Subcutaneous abdominal adipose tissue (tissue), 5 donors: ENCODE data around the gene GPX3.

ENCODE experiments used
- H3K27ac ChIP-seq: one replicate; pipeline ENCODE4 v1.7.0; 2013; ENCODE audit warnings: low read depth, mild to moderate bottlenecking, inconsistent platforms, low read length, moderate library complexity
- H3K27me3 ChIP-seq, 5 donors: one replicate each; pipeline ENCODE4 v1.7.0; 2013; ENCODE audit warnings: low read length in 5 of 5, inconsistent platforms in 1 of 5; ENCODE audit not compliant: control insufficient read depth in 5 of 5, insufficient read depth in 4 of 5
- H3K36me3 ChIP-seq, 5 donors: one replicate each; pipeline ENCODE4 v1.7.0; 2013; ENCODE audit warnings: low read length in 5 of 5; ENCODE audit not compliant: control insufficient read depth in 5 of 5, insufficient read depth in 5 of 5
- H3K4me1 ChIP-seq, 5 donors: one replicate each; pipeline ENCODE4 v1.7.0; 2013; ENCODE audit warnings: low read length in 5 of 5, mild to moderate bottlenecking in 3 of 5, moderate library complexity in 1 of 5; ENCODE audit not compliant: control insufficient read depth in 5 of 5, insufficient read depth in 5 of 5
- H3K4me3 ChIP-seq, 5 donors: one replicate each; pipeline ENCODE4 v1.7.0; 2013; ENCODE audit warnings: low read length in 5 of 5, low read depth in 1 of 5
- H3K9ac ChIP-seq, 5 donors: one replicate each; pipeline ENCODE4 v1.7.0; 2013; ENCODE audit warnings: low read length in 5 of 5, mild to moderate bottlenecking in 4 of 5, moderate library complexity in 3 of 5
- H3K9me3 ChIP-seq, 5 donors: one replicate each; pipeline ENCODE4 v1.7.0; 2013; ENCODE audit warnings: low read length in 5 of 5; ENCODE audit not compliant: control insufficient read depth in 5 of 5
- donor health status: healthy.
- donor health status: healthy.
- donor health status: healthy.
- donor health status: healthy.
- donor health status: healthy.

The GPX3 gene

DNA sequence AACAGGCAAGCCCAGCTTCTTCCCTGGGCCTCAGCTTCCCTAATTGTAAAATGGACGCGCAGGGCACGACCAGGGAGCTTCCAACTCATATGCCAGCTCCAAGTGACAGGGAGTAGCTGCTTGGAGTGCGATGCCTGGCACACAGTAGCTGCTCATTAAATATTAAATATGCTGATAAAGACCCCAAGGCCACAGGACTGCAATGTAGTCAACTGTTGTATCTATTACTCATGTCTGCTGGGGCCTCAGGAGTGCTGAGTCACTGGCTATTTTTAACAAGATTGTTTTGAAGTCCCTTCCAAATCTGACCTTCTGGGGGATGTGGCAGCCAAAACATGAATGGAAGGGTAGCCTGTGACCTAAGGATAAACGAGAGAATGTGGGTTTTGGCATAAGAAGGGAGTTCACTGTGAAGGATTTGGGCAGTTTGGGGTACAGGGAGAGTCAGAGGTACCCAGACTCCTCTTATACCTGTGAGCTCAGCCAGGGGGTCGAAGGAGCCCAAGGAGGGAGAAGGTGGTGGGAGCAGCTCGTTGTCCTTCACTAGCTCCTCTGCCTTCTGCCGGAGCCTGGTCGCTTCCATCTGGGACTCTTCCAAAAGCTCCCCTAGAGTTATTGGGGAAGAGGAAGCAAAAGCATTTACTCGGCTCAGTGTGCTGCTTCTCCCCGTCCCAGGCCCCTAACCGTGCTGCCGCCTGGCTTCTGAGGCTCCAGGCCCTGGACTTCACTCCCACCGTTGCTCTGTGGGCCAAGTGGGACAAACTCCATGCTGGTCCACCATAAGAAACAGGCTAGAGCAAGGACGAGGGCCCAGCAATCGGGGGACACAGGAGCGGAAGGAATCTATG is 43.0 kb downstream of the GPX3 start:
- Histone ChIP-seq H3K36me3 (peaks cover 0 to 63% (median 60%) of the 10 kb centered on the region in 5 donors), H3K27me3 (no peaks in the 10 kb centered on the region), H3K9me3 (no peaks in the 10 kb centered on the region), H3K9ac (peak overlapping the region; percentile 21 to 77 (median 74)), H3K4me1 (peaks cover 27 to 97% (median 86%) of the 10 kb centered on the region in 5 donors), H3K4me3 (peak overlapping the region in 1 of 5 donors; percentile 42), H3K27ac (peak overlapping the region; percentile 98)

DNA sequence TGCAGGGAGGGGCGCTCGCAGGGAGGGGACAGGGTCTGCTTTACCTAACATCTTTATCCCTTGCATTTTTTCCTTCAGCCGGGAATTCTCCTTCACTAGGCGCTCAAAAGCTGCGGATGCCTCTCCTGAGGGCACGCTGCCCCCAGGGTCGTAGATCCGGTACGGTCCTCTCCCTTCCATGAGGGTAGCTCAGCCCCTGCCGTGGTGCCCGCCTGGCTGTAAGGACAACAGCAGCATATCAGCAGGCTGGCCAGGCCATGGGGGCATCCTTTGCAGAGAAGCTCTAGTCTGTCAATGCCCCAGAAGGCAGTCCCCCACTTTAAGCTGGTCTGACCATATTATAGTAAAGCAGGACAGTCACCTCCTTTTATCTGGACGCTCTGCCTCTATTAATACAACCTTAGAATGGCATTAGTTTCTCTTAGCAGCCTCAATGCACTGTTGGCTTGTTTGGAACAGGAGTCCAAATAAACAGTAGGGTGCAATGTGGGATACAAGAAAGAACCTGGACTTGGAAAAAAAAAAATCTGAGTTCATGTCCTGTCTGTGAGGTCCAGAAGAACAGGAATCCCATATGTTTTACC is 44.6 kb downstream of the GPX3 start:
- H3K9ac ChIP-seq = no peak overlapping the region
- H3K27ac ChIP-seq = peak overlapping the region; percentile 98
- peaks cover 31 to 97% (median 88%) of the 10 kb centered on the region in 5 donors for H3K4me1 ChIP-seq
- H3K9me3 ChIP-seq = no peaks in the 10 kb centered on the region
- no peaks in the 10 kb centered on the region for H3K27me3 ChIP-seq
- peaks cover 0 to 59% (median 44%) of the 10 kb centered on the region in 5 donors for H3K36me3 ChIP-seq
- H3K4me3 ChIP-seq = no peak overlapping the region

DNA sequence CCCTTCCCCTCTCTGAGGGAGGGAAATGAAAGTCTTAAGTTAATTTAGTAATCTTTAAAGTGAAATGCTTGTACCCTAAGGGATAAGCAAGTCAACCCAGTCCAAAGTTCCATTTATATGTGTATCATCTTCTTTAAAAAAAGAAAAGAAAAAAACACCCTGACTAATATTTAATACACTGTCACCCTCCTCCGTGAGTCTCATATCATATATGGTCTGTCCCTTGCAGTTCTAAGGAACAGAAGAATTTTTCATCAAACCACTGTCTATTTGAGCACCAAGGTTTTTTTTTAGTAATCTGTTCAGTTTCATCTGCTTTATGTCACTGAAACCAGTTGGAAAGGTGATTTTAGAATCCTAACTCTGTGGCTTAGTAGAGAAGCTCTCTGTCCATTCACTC is 45.2 kb downstream of the GPX3 start:
- peaks cover 0 to 57% (median 41%) of the 10 kb centered on the region in 5 donors for H3K36me3 ChIP-seq
- no peaks in the 10 kb centered on the region for H3K27me3 ChIP-seq
- no peak overlapping the region for H3K4me3 ChIP-seq
- no peaks in the 10 kb centered on the region for H3K9me3 ChIP-seq
- H3K4me1 ChIP-seq = peaks cover 31 to 97% (median 87%) of the 10 kb centered on the region in 5 donors
- peak overlapping the region; percentile 98 for H3K27ac ChIP-seq
- H3K9ac ChIP-seq = no peak overlapping the region

DNA sequence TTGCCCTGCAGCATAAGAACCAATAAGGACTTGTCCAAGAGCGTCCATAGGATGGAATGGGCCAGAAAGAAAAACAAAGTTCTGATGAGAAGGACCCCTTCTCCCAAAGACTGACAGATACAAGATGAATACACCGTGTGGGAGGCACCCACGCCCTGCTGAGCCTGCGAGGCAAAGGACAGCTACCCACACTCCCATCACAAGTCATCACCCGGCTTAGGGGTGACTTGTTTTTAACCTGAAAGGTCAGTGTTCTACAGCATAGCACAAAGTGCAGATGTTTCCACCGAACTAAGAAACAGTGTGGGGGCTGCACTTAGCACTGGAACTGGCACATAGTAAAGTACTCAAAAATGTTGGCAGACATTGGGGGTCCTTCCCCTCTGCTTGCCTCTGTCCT is 46.5 kb downstream of the GPX3 start:
- Histone ChIP-seq H3K36me3 (peaks cover 0 to 53% (median 35%) of the 10 kb centered on the region in 5 donors), H3K4me1 (peaks cover 25 to 91% (median 79%) of the 10 kb centered on the region in 5 donors), H3K9me3 (no peaks in the 10 kb centered on the region)

DNA sequence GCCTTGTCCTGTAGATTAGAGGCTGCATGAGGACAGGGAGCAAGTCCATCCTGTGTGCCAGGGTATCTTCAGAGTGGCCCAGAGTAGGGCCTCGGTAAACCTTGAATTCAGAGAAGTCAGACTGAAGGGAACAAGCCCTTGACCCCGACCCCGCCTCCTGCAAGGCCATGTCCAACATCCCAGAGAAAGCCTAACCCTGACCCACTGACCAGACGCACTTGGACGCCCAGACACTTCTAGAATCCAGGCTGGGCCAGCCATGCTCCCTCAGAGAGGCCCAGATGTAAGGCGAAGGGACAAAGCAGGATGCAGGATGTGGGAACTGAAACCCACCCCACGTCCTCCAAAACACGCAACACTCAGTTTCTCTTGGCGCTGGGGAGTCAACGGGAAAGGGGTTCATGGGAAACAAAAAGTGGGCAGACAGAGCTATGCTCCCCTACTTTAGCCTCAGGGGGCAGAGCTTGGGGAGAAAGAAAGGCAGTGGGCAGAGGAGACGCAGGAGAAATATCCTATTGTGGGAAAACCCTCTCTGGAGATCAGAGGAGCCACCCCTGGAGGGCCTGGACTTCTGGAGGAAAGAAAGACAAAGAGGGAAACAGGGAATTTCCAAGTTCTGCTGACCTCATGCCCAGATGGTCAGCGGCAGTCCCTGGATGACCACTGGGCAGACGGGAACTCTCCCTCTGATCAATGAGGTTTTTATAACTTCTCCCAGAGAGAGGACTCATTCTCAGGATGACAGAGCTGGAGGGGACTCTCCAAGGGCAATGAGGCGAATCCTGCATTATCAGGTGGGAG is 47.4 kb downstream of the GPX3 start:
- peak overlapping the region; percentile 1 to 59 (median 52) for H3K9ac ChIP-seq
- H3K4me1 ChIP-seq = peaks cover 21 to 89% (median 78%) of the 10 kb centered on the region in 5 donors
- H3K27ac ChIP-seq = peak overlapping the region; percentile 88

More for the DNA sequence above, 46.5 kb downstream of the GPX3 start:
- Histone ChIP-seq H3K4me3 (no peak overlapping the region), H3K27me3 (no peaks in the 10 kb centered on the region), H3K9ac (peak overlapping the region in 2 of 5 donors; percentile 12 to 26), H3K27ac (peak overlapping the region; percentile 88)

DNA sequence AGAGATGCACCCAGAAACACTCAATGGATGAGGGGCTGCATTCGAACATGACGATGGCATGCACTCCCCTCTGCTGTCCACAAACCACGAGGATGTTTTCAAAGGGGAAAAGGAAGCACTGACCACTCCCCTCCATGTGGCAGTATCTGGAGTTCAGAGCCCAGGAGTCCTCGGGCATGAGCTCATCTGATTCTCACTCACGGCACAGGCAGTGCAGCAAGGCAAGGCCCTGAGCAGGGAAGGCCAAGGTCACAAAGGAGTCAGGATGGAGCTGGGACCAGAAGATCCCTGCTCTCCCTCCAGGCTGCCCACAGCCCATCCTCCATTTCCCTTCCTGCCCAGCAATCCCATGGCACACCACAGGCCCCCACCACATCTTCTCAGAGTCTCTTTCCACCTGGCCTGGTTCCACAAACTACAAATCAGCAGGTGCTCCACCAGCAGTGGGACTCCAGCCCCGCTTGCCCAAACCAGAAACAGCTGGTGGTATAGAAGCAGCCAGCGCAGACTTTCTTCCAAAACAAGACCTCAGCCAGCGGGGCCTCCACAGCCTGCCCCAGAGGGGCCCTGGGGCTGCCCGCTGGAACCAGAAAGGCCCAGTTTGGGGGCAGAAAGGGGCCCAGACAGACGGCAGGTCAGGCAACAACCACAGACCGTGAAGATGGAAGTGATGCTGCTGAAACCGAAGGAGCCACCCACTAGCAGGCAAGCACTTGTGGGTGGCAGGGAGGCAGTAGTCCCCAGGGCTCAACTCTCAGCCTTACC is 48.2 kb downstream of the GPX3 start:
- H3K9me3 ChIP-seq = no peaks in the 10 kb centered on the region
- H3K4me1 ChIP-seq = peaks cover 15 to 81% (median 71%) of the 10 kb centered on the region in 5 donors
- H3K36me3 ChIP-seq = peaks cover 0 to 45% (median 21%) of the 10 kb centered on the region in 5 donors
- peak overlapping the region in 3 of 5 donors; percentile 19 to 49 (median 44) for H3K4me3 ChIP-seq
- H3K27ac ChIP-seq = peak overlapping the region; percentile 88
- no peaks in the 10 kb centered on the region for H3K27me3 ChIP-seq
- H3K9ac ChIP-seq = peak overlapping the region; percentile 35 to 68 (median 57)

More for the DNA sequence above, 47.4 kb downstream of the GPX3 start:
- Histone ChIP-seq H3K36me3 (peaks cover 0 to 45% (median 27%) of the 10 kb centered on the region in 5 donors), H3K9me3 (no peaks in the 10 kb centered on the region), H3K4me3 (peak overlapping the region in 3 of 5 donors; percentile 19 to 49 (median 44)), H3K27me3 (no peaks in the 10 kb centered on the region)

DNA sequence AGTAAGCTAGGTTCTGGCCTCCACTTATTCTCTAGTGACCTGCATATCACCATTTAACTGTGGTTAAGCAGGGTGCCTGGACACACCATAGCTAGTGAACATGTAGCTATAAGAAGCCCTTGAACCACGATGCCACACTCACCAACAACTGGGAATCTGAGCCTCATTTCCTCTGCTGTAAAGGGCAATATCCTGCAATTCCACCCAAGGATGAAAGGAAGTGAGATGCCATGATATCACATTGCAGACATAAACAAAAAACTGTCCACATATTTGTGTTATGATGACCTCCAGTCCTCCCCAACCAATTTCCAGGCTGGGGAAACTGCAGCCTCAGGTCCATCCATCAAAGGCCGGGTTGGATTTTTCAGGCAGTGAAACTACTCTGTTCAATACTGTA is 50.1 kb downstream of the GPX3 start:
- H3K4me3 ChIP-seq = no peak overlapping the region
- peaks cover 0 to 47% (median 16%) of the 10 kb centered on the region in 5 donors for H3K36me3 ChIP-seq
- H3K27ac ChIP-seq = peak overlapping the region; percentile 30
- H3K9me3 ChIP-seq = no peaks in the 10 kb centered on the region
- peak overlapping the region in 1 of 5 donors; percentile 37 for H3K9ac ChIP-seq
- peaks cover 13 to 65% (median 60%) of the 10 kb centered on the region in 5 donors for H3K4me1 ChIP-seq
- H3K27me3 ChIP-seq = no peaks in the 10 kb centered on the region

DNA sequence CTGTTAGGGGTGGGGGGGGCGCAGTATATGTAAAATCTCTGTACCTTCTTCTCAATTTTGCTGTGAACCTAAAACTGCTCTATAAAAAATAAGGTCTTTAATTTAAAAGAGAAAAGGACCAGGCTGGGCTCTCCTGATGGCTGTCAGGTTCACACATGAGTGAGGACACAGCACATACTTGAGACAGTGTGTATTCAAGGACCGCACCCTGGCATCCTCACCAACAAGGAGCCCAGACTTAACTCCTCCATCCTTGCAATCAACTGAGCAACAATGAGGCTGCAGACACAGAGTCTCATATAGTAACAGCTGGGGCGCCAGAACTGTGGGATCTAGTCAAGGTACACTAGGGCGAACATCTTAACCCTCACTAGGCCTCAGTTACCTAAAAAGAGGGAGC is 50.6 kb downstream of the GPX3 start:
- H3K4me3 ChIP-seq = no peak overlapping the region
- peaks cover 18 to 69% (median 65%) of the 10 kb centered on the region in 5 donors for H3K4me1 ChIP-seq
- peaks cover 0 to 53% (median 16%) of the 10 kb centered on the region in 5 donors for H3K36me3 ChIP-seq
- H3K9ac ChIP-seq = no peak overlapping the region
- peak overlapping the region; percentile 30 for H3K27ac ChIP-seq
- H3K27me3 ChIP-seq = peaks cover 0 to 2% (median 0%) of the 10 kb centered on the region in 5 donors
- no peaks in the 10 kb centered on the region for H3K9me3 ChIP-seq
